ENCODE measurements around the gene GNG7.

DNA sequence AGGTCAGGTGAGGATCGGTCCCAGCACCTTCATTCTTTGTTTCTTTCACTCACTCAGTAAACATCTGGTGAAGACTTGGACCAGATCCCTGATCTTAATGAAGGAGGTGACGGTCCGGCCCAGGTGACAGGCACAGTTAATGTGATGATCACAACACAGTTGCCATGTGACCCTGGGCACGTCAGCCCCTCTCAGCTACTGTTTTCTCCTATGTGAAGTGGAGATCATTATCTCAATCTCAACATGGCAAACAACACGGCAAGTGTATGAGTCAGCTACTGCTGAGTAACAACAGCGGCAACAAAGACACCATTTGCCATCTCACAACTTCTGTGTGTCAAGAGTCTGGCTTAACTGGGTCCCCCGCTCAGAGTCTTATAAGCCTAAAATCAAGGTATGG is 74.6 kb downstream of the GNG7 start:
- TF ChIP-seq CTCF (IDR thresholded peaks at IDR 0.05) (no peak), POLR2A (IDR thresholded peaks at IDR 0.05) (no peak), POLR2AphosphoS5 (IDR thresholded peaks at IDR 0.05) (no peak), EP300 (IDR thresholded peaks at IDR 0.05) (no peak)
